Cardiac muscle cell (in vitro differentiated cells and primary cell): Measurements from ENCODE around the gene CA10. TPM values are rescaled to one million over a fixed set of nuclear protein-coding genes. Genes with fewer than 3 reads are reported as not detected.

Experiments
- DNase-seq, 2 donors: peaks; one replicate each; pipeline versions ENCODE4 v3.0.0 to v3.0.0-alpha.2; 2010 to 2017; ENCODE audit warnings: low read depth in 1 of 2, low spot score in 1 of 2
- H3K27ac ChIP-seq: fragments of 200-600 bp; sonication (generic); 2 replicates; pipeline ENCODE4 v1.5.1; 2016
- H3K27me3 ChIP-seq: fragments of 200-600 bp; sonication (generic); 2 replicates; pipeline ENCODE4 v1.6.0; 2016; ENCODE audit warnings: control low read depth
- H3K36me3 ChIP-seq: fragments of 200-600 bp; sonication (generic); 2 replicates; pipeline ENCODE4 v1.5.1; 2016; ENCODE audit warnings: control low read depth
- H3K4me1 ChIP-seq: fragments of 200-600 bp; sonication (generic); 2 replicates; pipeline ENCODE4 v1.8.1; 2017; ENCODE audit warnings: low read depth, mild to moderate bottlenecking, mixed run types
- H3K4me3 ChIP-seq: fragments of 200-600 bp; sonication (generic); 2 replicates; pipeline ENCODE4 v1.5.1; 2016; ENCODE audit warnings: mild to moderate bottlenecking
- H3K9me3 ChIP-seq: fragments of 200-600 bp; sonication (generic); 2 replicates; pipeline ENCODE4 v1.5.1; 2017; ENCODE audit warnings: low read depth, mild to moderate bottlenecking, control low read depth
- CTCF ChIP-seq: IDR thresholded peaks from 2 replicates; pipeline ENCODE4 v1.5.1; 2012; ENCODE audit warnings: low read depth, mild to moderate bottlenecking, low read length
- polyA plus RNA-seq: library from polyadenylated mRNA; unstranded; fragments of >200 nt; fragmentation: Nextera tagmentation; extraction: Ambion mirVana; gene quantifications from 2 replicates; pipeline ENCODE4 v1.2.1, GENCODE V29; 2016
- total RNA-seq: library from RNA; depleted of rRNA; stranded (reverse); fragments of >200 nt; gene quantifications from 2 replicates; pipeline ENCODE4 v1.2.3, GENCODE V29; 2016

The CA10 gene
- total and polyA plus RNA-seq, 2 experiments from 2014 or later = not detected

GRCh38 chr17:51682115-51682514, 476.4 kb downstream of the CA10 start:
- TF ChIP-seq CTCF = no peak
- Histone ChIP-seq H3K4me1 (no peaks in the 10 kb centered on the region), H3K9me3 (no peaks in the 10 kb centered on the region), H3K27ac (no peak overlapping the region), H3K4me3 (no peak overlapping the region), H3K36me3 (no peaks in the 10 kb centered on the region), H3K27me3 (no peaks in the 10 kb centered on the region)
- no peak for DNase-seq

- no peaks in the 10 kb centered on the region for H3K27me3 ChIP-seq
- no peak for TF ChIP-seq CTCF
- H3K36me3 ChIP-seq = no peaks in the 10 kb centered on the region
- no peak for DNase-seq
- no peak overlapping the region for H3K27ac ChIP-seq
- H3K9me3 ChIP-seq = no peaks in the 10 kb centered on the region
- no peak overlapping the region for H3K4me3 ChIP-seq
- no peaks in the 10 kb centered on the region for H3K4me1 ChIP-seq
Measured at GRCh38 chr17:51677875-51678274, 480.6 kb downstream of the CA10 start.

- no peak overlapping the region for H3K27ac ChIP-seq
- TF ChIP-seq CTCF = no peak
- DNase-seq = no peak
- H3K4me3 ChIP-seq = no peak overlapping the region
- H3K36me3 ChIP-seq = no peaks in the 10 kb centered on the region
- no peaks in the 10 kb centered on the region for H3K27me3 ChIP-seq
- no peaks in the 10 kb centered on the region for H3K4me1 ChIP-seq
- no peaks in the 10 kb centered on the region for H3K9me3 ChIP-seq
Measured at GRCh38 chr17:51676691-51677487, 481.6 kb downstream of the CA10 start.

- H3K4me3 ChIP-seq = no peak overlapping the region
Measured at GRCh38 chr17:51674579-51675255, 483.8 kb downstream of the CA10 start.

GRCh38 chr17:51673070-51673469, 485.4 kb downstream of the CA10 start:
- no peaks in the 10 kb centered on the region for H3K36me3 ChIP-seq
- no peaks in the 10 kb centered on the region for H3K4me1 ChIP-seq
- no peak overlapping the region for H3K27ac ChIP-seq
- no peaks in the 10 kb centered on the region for H3K9me3 ChIP-seq
- no peaks in the 10 kb centered on the region for H3K27me3 ChIP-seq
- no peak overlapping the region for H3K4me3 ChIP-seq
- DNase-seq = no peak
- TF ChIP-seq CTCF = no peak

More at GRCh38 chr17:51674579-51675255, 483.8 kb downstream of the CA10 start:
- TF ChIP-seq CTCF = no peak
- H3K4me1 ChIP-seq = no peaks in the 10 kb centered on the region
- no peaks in the 10 kb centered on the region for H3K9me3 ChIP-seq
- no peak overlapping the region for H3K27ac ChIP-seq
- H3K36me3 ChIP-seq = no peaks in the 10 kb centered on the region
- no peak for DNase-seq
- H3K27me3 ChIP-seq = no peaks in the 10 kb centered on the region
